ENCODE results near the gene GGTA1. TPM values are rescaled to one million over a fixed set of nuclear protein-coding genes. Genes with fewer than 3 reads are reported as not detected.

The GGTA1 gene
- not detected in 5 replicates for total RNA-seq (2022; extraction: Qiagen RNA extraction)

GRCh38 chr9:121499427-121500164 is at the start of gene GGTA1:
Gene GGTA1, minus strand, starts transcription at chr9:121499844. Its CDS starts 31,922 bp downstream, at chr9:121467922.

Other genes starting within 250 kb of the GGTA1 start
- 62.9 to 78.1 TPM (median 73.0 TPM) in 5 replicates for gene GSN, start 231.7 kb downstream of the GGTA1 start, total RNA-seq (2022; extraction: Qiagen RNA extraction)
- 261 to 323 TPM (median 265 TPM) in 5 replicates for gene STOM, start 129.6 kb downstream of the GGTA1 start, total RNA-seq (2022; extraction: Qiagen RNA extraction)
- 11.3 to 15.3 TPM (median 11.9 TPM) in 5 replicates for gene DAB2IP, start 151.8 kb upstream of the GGTA1 start, total RNA-seq (2022; extraction: Qiagen RNA extraction)

Measured in A549 treated with Mapracorat at 1 μM for 4 hours (cell line).